Glomerular visceral epithelial cell (primary cell): ENCODE data around the gene C7orf57.
"Not testable (repeated sequence)": the region's sequence is repeated elsewhere in the genome, so short reads cannot be mapped to it uniquely, and the experiment has no call there.

ENCODE experiments used
- DNase-seq: peaks from one replicate; pipeline ENCODE4 v3.0.0-alpha.2; 2016; ENCODE audit errors: extremely low spot score

C7orf57 gene

GRCh38 chr7:48035301-48035966 is at the start of gene C7orf57:
TSS of gene C7orf57 (plus strand) at chr7:48035543. CDS start at chr7:48036309, 766 bp downstream.
- DNase-seq, result peak; percentile 88

GRCh38 chr7:47988496-47989386 is 46.6 kb upstream of the C7orf57 start:
- no peak for DNase-seq

- not testable (repeated sequence) for DNase-seq
Observed at GRCh38 chr7:47989607-47990400, 45.5 kb upstream of the C7orf57 start.

GRCh38 chr7:47990592-47990991 is 44.8 kb upstream of the C7orf57 start:
- DNase-seq, result no peak

GRCh38 chr7:47991270-47991669 is 44.1 kb upstream of the C7orf57 start:
- no peak for DNase-seq

GRCh38 chr7:47991741-47992311 is 43.5 kb upstream of the C7orf57 start:
- peak; percentile 82 for DNase-seq

- DNase-seq, result no peak
Observed at GRCh38 chr7:47992446-47992845, 42.9 kb upstream of the C7orf57 start.

GRCh38 chr7:47999413-47999812 is 35.9 kb upstream of the C7orf57 start:
- DNase-seq, result no peak

GRCh38 chr7:48000164-48000563 is 35.2 kb upstream of the C7orf57 start:
- not testable (repeated sequence) for DNase-seq

GRCh38 chr7:48004032-48004431 is 31.3 kb upstream of the C7orf57 start:
- DNase-seq, result no peak

GRCh38 chr7:48004638-48005037 is 30.7 kb upstream of the C7orf57 start:
- DNase-seq, result no peak

GRCh38 chr7:48006866-48007265 is 28.5 kb upstream of the C7orf57 start:
- DNase-seq, result no peak

- no peak for DNase-seq
Observed at GRCh38 chr7:48009257-48009656, 26.1 kb upstream of the C7orf57 start.

- DNase-seq, result no peak
Observed at GRCh38 chr7:48009954-48010353, 25.4 kb upstream of the C7orf57 start.

GRCh38 chr7:48011323-48011722 is 24.0 kb upstream of the C7orf57 start:
- no peak for DNase-seq

GRCh38 chr7:48011951-48012350 is 23.4 kb upstream of the C7orf57 start:
- DNase-seq, result no peak

GRCh38 chr7:48016641-48017040 is 18.7 kb upstream of the C7orf57 start:
- DNase-seq, result no peak

- no peak for DNase-seq
Observed at GRCh38 chr7:48017674-48018073, 17.7 kb upstream of the C7orf57 start.

- no peak for DNase-seq
Observed at GRCh38 chr7:48025624-48026023, 9.7 kb upstream of the C7orf57 start.

GRCh38 chr7:48028938-48029337 is 6.4 kb upstream of the C7orf57 start, which contains the start of gene SUN3:
TSS of gene SUN3 (minus strand) at chr7:48029107. CDS start at chr7:48028938, 169 bp downstream.
- no peak for DNase-seq

- DNase-seq, result no peak
Observed at GRCh38 chr7:48031111-48031510, 4.2 kb upstream of the C7orf57 start.

- no peak for DNase-seq
Observed at GRCh38 chr7:48033922-48034321, 1.4 kb upstream of the C7orf57 start.
